HepG2 (cell line): ENCODE measurements around the gene SP7. TPM values are rescaled to one million over a fixed set of nuclear protein-coding genes. Genes with fewer than 3 reads are reported as not detected.

Experiments
- ARID4A ChIP-seq: sonication (generic); formaldehyde crosslinking; IDR thresholded peaks from 2 replicates; pipeline ENCODE4 v1.5.0; 2020; ENCODE audit warnings: mild to moderate bottlenecking, missing genetic modification reagents, borderline replicate concordance
- ATM ChIP-seq: fragments of 450-650 bp; IDR thresholded peaks from 2 replicates; pipeline ENCODE4 v1.7.1; 2017; ENCODE audit warnings: mild to moderate bottlenecking, borderline replicate concordance
- CHD4 ChIP-seq: fragments of 200-600 bp; sonication (generic); IDR thresholded peaks from 2 replicates; pipeline ENCODE4 v1.7.0; 2017; ENCODE audit warnings: mild to moderate bottlenecking, low read length, borderline replicate concordance
- DMAP1 ChIP-seq: IDR thresholded peaks from 2 replicates; pipeline ENCODE4 v1.6.1; 2016
- DRAP1 ChIP-seq: IDR thresholded peaks from 2 replicates; pipeline ENCODE4 v1.6.1; 2016; ENCODE audit warnings: missing genetic modification reagents, missing compliant biosample characterization
- FOXA1 ChIP-seq, 2 experiments: fragments of 450-650 bp in 1 of 2; sonication (generic) in 1 of 2; formaldehyde crosslinking in 1 of 2; IDR thresholded peaks; 2 replicates each; pipeline versions ENCODE4 v1.4.0 to v1.6.1; 2016 to 2020; ENCODE audit warnings: missing genetic modification reagents in 1 of 2
- FOXO1 ChIP-seq: sonication (generic); formaldehyde crosslinking; IDR thresholded peaks from 2 replicates; pipeline ENCODE4 v1.4.0; 2020; ENCODE audit warnings: missing genetic modification reagents
- HIVEP1 ChIP-seq: sonication (generic); formaldehyde crosslinking; IDR thresholded peaks from 2 replicates; pipeline ENCODE4 v1.4.0; 2020; ENCODE audit warnings: mild to moderate bottlenecking, missing genetic modification reagents
- HOXA9 ChIP-seq: sonication (generic); formaldehyde crosslinking; IDR thresholded peaks from 2 replicates; pipeline ENCODE4 v1.8.1; 2022; ENCODE audit warnings: missing genetic modification reagents, mild to moderate bottlenecking, moderate library complexity, borderline replicate concordance
- KDM4B ChIP-seq: sonication (generic); formaldehyde crosslinking; IDR thresholded peaks from 2 replicates; pipeline ENCODE4 v1.4.0; 2020; ENCODE audit warnings: missing genetic modification reagents
- KLF12 ChIP-seq: sonication (generic); formaldehyde crosslinking; IDR thresholded peaks from 2 replicates; pipeline ENCODE4 v1.4.0; 2020; ENCODE audit warnings: missing genetic modification reagents, borderline replicate concordance
- KLF6 ChIP-seq: IDR thresholded peaks from 2 replicates; pipeline ENCODE4 v1.8.0; 2016; ENCODE audit warnings: missing biosample characterization, missing genetic modification reagents
- MEIS2 ChIP-seq: sonication (generic); formaldehyde crosslinking; IDR thresholded peaks from 2 replicates; pipeline ENCODE4 v1.9.0; 2021; ENCODE audit warnings: mild to moderate bottlenecking, missing genetic modification reagents
- MXI1 ChIP-seq: IDR thresholded peaks from 3 replicates; pipeline ENCODE4 v1.6.1; 2012; ENCODE audit warnings: low read depth, low read length, inconsistent platforms, borderline replicate concordance
- NKX3-1 ChIP-seq: sonication (generic); formaldehyde crosslinking; IDR thresholded peaks from 2 replicates; pipeline ENCODE4 v1.5.0; 2020; ENCODE audit warnings: missing genetic modification reagents
- NR2F6 ChIP-seq, 2 experiments: IDR thresholded peaks; 2 replicates each; pipeline ENCODE4 v1.6.1; 2016; ENCODE audit warnings: antibody characterized with exemption in 1 of 2, mild to moderate bottlenecking in 1 of 2
- RFXANK ChIP-seq: IDR thresholded peaks from 2 replicates; pipeline ENCODE4 v1.6.1; 2016
- TFAP4 ChIP-seq: sonication (generic); IDR thresholded peaks from 2 replicates; pipeline ENCODE4 v1.6.1; 2016; ENCODE audit warnings: low read depth, borderline replicate concordance
- THAP7 ChIP-seq: sonication (generic); formaldehyde crosslinking; IDR thresholded peaks from 2 replicates; pipeline ENCODE4 v1.8.1; 2023; ENCODE audit warnings: mild to moderate bottlenecking, missing genetic modification reagents
- ZBTB43 ChIP-seq: sonication (generic); formaldehyde crosslinking; conservative IDR thresholded peaks from 2 replicates; pipeline ENCODE4 v1.4.0; 2020; ENCODE audit warnings: missing genetic modification reagents
- ZNF274 ChIP-seq: sonication (generic); formaldehyde crosslinking; IDR thresholded peaks from 2 replicates; pipeline ENCODE4 v1.5.1; 2020; ENCODE audit warnings: mild to moderate bottlenecking, missing genetic modification reagents
- ZNF331 ChIP-seq: sonication (generic); formaldehyde crosslinking; IDR thresholded peaks from 2 replicates; pipeline ENCODE4 v1.4.0; 2020; ENCODE audit warnings: missing genetic modification reagents
- ZNF350 ChIP-seq: sonication (generic); formaldehyde crosslinking; IDR thresholded peaks from 2 replicates; pipeline ENCODE4 v1.4.0; 2020; ENCODE audit warnings: mild to moderate bottlenecking, low read depth, missing genetic modification reagents, borderline replicate concordance
- ZNF883 ChIP-seq: sonication (generic); formaldehyde crosslinking; IDR thresholded peaks from 2 replicates; pipeline ENCODE4 v1.5.1; 2020; ENCODE audit warnings: mild to moderate bottlenecking, missing genetic modification reagents; ENCODE audit errors: not compliant biosample characterization
- polyA plus RNA-seq, 8 experiments: library from polyadenylated mRNA; depleted of rRNA in 3 of 8; stranded (reverse) in 7 of 8; unstranded in 1 of 8; fragments of >200 nt; fragmentation: Illumina TruSeq in 4 of 8; extraction: Trizol in 4 of 8; gene quantifications; 2 replicates each; pipeline versions ENCODE4 v1.2.1 to v1.2.3, GENCODE V29; 2011 to 2016; ENCODE audit warnings: low read depth in 4 of 8, missing spikeins in 1 of 8, mixed read lengths in 1 of 8; ENCODE audit not compliant: insufficient read depth in 1 of 8
- total RNA-seq, 5 experiments: library from RNA; depleted of rRNA; stranded (reverse); fragments of >200 nt; fragmentation: Illumina TruSeq; extraction: Trizol; gene quantifications; 2 replicates each; pipeline ENCODE4 v1.2.3, GENCODE V29; 2016; ENCODE audit warnings: low read depth in 1 of 5

SP7 gene
- total and polyA plus RNA-seq, 2 of the 13 experiments (the other 11 are each of a cell fraction or from before 2014, with no cell fraction given): not detected

GRCh38 chr12:53344824-53345485 is 8.8 kb upstream of the SP7 start (continued):
- TF ChIP-seq HOXA9 (CRISPR knock-in tag) (no peak), ATM (no peak), KDM4B (CRISPR knock-in tag) (no peak), MEIS2 (CRISPR knock-in tag) (no peak), ZNF331 (CRISPR knock-in tag) (peak; percentile 33; the same call in 1 of the 2 replicates), FOXO1 (CRISPR knock-in tag) (peak; percentile 15; the same call in 1 of the 2 replicates), DRAP1 (no peak), ZNF883 (no peak), MXI1 (no peak), FOXA1 (IDR thresholded peaks at IDR 0.05) (no peak), FOXA1 (CRISPR knock-in tag; IDR thresholded peaks at IDR 0.05) (no peak), ZNF350 (CRISPR knock-in tag) (no peak), CHD4 (no peak), DMAP1 (CRISPR knock-in tag) (no peak), TFAP4 (peak; percentile 92), ZNF274 (CRISPR knock-in tag) (no peak), NR2F6 (IDR thresholded peaks at IDR 0.05) (peak; percentile 54; the same call in 1 of the 2 replicates), NR2F6 (CRISPR knock-in tag; IDR thresholded peaks at IDR 0.05) (peak; percentile 54; the same call in 1 of the 2 replicates), THAP7 (CRISPR knock-in tag) (no peak), RFXANK (no peak), HIVEP1 (CRISPR knock-in tag) (no peak), ZBTB43 (CRISPR knock-in tag) (no peak), ARID4A (CRISPR knock-in tag) (peak; percentile 22; the same call in 1 of the 2 replicates), NKX3-1 (CRISPR knock-in tag) (no peak), KLF12 (CRISPR knock-in tag) (0 out of 2 replicates have a peak, but pooled peaks have one; percentile 24), KLF6 (CRISPR knock-in tag) (no peak)
